ENCODE data around the gene EI24.
"Not testable (repeated sequence)": the region's sequence is repeated elsewhere in the genome, so short reads cannot be mapped to it uniquely, and the experiment has no call there.

EI24 gene

DNA sequence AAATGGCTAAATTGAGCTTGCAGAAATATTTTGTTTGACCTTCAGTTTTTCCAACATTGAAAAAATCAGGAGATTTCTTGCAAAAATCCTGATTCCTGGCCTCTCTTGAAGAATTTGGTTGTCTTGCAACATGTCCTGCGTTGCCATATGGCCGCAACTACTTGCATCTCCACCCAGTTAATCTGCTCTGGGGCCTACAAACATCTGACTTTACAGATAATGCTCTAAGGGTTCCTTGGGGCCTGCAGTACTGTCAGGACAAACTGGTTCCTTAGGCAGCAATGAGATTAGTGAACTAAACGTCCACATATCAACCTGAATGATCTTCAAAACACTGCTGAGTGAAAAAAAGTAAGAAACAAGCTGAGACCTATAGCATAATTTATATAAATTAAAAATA is 36.6 kb upstream of the EI24 start:
- H3K27ac ChIP-seq (ENCODE audit: low read depth, low read length): no peak overlapping the region
- H3K9me2 ChIP-seq (replicated peaks; ENCODE audit: control insufficient read depth, low read length): no peaks in the 10 kb centered on the region
- no peak overlapping the region for H3K4me3 ChIP-seq (ENCODE audit: low read length)
- no peaks in the 10 kb centered on the region for H3K36me3 ChIP-seq (ENCODE audit: control insufficient read depth, low read length)
- no peaks in the 10 kb centered on the region for H3K79me2 ChIP-seq (ENCODE audit: control insufficient read depth, low read length)
- H3F3A ChIP-seq (ENCODE audit: control insufficient read depth, insufficient read depth): no peaks in the 10 kb centered on the region
- no peaks in the 10 kb centered on the region for H3K27me3 ChIP-seq (ENCODE audit: control insufficient read depth, low read length)
- H3K4me2 ChIP-seq (ENCODE audit: low read length): no peak overlapping the region
- H3K9me3 ChIP-seq (ENCODE audit: control insufficient read depth, insufficient read depth, low read length): no peaks in the 10 kb centered on the region
- H3K4me1 ChIP-seq (ENCODE audit: control insufficient read depth, low read length): no peaks in the 10 kb centered on the region
- no peaks in the 10 kb centered on the region for H4K20me1 ChIP-seq (ENCODE audit: control insufficient read depth, insufficient read depth, low read depth, low read length)
- TF ChIP-seq, protein P1, sequence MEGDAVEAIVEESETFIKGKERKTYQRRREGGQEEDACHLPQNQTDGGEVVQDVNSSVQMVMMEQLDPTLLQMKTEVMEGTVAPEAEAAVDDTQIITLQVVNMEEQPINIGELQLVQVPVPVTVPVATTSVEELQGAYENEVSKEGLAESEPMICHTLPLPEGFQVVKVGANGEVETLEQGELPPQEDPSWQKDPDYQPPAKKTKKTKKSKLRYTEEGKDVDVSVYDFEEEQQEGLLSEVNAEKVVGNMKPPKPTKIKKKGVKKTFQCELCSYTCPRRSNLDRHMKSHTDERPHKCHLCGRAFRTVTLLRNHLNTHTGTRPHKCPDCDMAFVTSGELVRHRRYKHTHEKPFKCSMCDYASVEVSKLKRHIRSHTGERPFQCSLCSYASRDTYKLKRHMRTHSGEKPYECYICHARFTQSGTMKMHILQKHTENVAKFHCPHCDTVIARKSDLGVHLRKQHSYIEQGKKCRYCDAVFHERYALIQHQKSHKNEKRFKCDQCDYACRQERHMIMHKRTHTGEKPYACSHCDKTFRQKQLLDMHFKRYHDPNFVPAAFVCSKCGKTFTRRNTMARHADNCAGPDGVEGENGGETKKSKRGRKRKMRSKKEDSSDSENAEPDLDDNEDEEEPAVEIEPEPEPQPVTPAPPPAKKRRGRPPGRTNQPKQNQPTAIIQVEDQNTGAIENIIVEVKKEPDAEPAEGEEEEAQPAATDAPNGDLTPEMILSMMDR (IDR thresholded peaks at IDR 0.05; ENCODE audit: low read depth, low read length, poor library complexity, severe bottlenecking): no peak
- no peak for TF ChIP-seq EZH2phosphoT487 (IDR thresholded peaks at IDR 0.05; ENCODE audit: borderline replicate concordance, low read length)

DNA sequence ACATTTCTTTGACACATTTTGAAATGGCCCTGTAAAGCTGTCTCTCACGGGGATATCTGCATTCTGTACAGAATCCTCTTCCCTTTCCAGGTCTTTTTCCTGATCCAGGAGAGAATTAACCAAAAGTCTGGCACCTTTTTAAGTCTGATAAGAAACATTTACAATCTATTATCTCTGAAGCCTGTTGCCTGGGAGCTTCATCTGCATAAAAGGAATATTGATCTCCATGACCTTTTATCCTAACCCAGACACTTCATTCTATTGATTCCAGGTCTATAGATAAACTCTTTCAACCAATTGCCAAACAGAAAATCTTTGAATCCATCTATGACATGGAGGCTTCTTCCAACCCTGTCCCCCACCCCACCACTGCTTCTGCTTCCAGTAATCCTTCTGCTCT is 33.7 kb upstream of the EI24 start:
- no peaks in the 10 kb centered on the region for H3K79me2 ChIP-seq (ENCODE audit: control insufficient read depth, low read length)
- H3K4me2 ChIP-seq (ENCODE audit: low read length): no peak overlapping the region
- H3K4me3 ChIP-seq (ENCODE audit: low read length): no peak overlapping the region
- no peaks in the 10 kb centered on the region for H3K36me3 ChIP-seq (ENCODE audit: control insufficient read depth, low read length)
- no peaks in the 10 kb centered on the region for H3F3A ChIP-seq (ENCODE audit: control insufficient read depth, insufficient read depth)
- no peaks in the 10 kb centered on the region for H3K4me1 ChIP-seq (ENCODE audit: control insufficient read depth, low read length)
- no peaks in the 10 kb centered on the region for H3K27me3 ChIP-seq (ENCODE audit: control insufficient read depth, low read length)
- no peaks in the 10 kb centered on the region for H3K9me3 ChIP-seq (ENCODE audit: control insufficient read depth, insufficient read depth, low read length)
- H4K20me1 ChIP-seq (ENCODE audit: control insufficient read depth, insufficient read depth, low read depth, low read length): no peaks in the 10 kb centered on the region
- TF ChIP-seq EZH2phosphoT487 (IDR thresholded peaks at IDR 0.05; ENCODE audit: borderline replicate concordance, low read length): no peak
- TF ChIP-seq, protein P1 (IDR thresholded peaks at IDR 0.05; ENCODE audit: low read depth, low read length, poor library complexity, severe bottlenecking): no peak
- no peak overlapping the region for H3K27ac ChIP-seq (ENCODE audit: low read depth, low read length)
- H3K9me2 ChIP-seq (replicated peaks; ENCODE audit: control insufficient read depth, low read length): no peaks in the 10 kb centered on the region

DNA sequence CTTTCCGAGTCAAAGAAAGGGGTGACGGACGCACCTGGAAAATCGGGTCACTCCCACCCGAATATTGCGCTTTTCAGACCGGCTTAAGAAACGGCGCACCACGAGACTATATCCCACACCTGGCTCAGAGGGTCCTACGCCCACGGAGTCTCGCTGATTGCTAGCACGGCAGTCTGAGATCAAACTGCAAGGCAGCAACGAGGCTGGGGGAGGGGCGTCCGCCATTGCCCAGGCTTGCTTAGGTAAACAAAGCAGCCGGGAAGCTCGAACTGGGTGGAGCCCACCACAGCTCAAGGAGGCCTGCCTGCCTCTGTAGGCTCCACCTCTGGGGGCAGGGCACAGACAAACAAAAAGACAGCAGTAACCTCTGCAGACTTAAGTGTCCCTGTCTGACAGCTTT is 32.4 kb upstream of the EI24 start:
- H3K9me3 ChIP-seq (ENCODE audit: control insufficient read depth, insufficient read depth, low read length); H4K20me1 ChIP-seq (ENCODE audit: control insufficient read depth, insufficient read depth, low read depth, low read length); H3F3A ChIP-seq (ENCODE audit: control insufficient read depth, insufficient read depth); H3K4me2 ChIP-seq (ENCODE audit: low read length); H3K79me2 ChIP-seq (ENCODE audit: control insufficient read depth, low read length); H3K27me3 ChIP-seq (ENCODE audit: control insufficient read depth, low read length); H3K27ac ChIP-seq (ENCODE audit: low read depth, low read length); H3K4me1 ChIP-seq (ENCODE audit: control insufficient read depth, low read length); H3K36me3 ChIP-seq (ENCODE audit: control insufficient read depth, low read length); H3K9me2 ChIP-seq (replicated peaks; ENCODE audit: control insufficient read depth, low read length); H3K4me3 ChIP-seq (ENCODE audit: low read length): not testable (repeated sequence)

DNA sequence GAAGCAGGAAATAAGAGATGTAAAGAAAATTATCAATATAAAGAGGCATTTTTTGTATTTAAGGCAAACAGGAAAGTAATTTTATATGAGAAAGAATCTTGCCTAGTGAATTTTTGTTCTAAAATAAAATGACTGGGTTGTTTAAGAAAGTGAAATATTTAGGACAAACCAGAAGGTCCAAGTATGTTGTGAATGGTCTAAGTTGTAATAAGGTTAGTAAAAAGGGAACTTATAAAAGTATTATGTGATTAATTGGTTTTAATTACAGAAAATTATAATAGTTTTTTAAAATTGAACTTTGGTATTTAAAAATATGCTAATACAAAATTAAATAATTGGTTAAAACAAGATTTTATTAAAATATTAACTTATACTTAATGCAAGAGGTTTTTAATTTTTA is 26.6 kb upstream of the EI24 start:
- H3K4me2 ChIP-seq (ENCODE audit: low read length): no peak overlapping the region
- H3K9me3 ChIP-seq (ENCODE audit: control insufficient read depth, insufficient read depth, low read length): peaks cover 4% of the 10 kb centered on the region; the same call in 1 of the 2 replicates
- no peaks in the 10 kb centered on the region for H3F3A ChIP-seq (ENCODE audit: control insufficient read depth, insufficient read depth)
- no peaks in the 10 kb centered on the region for H3K4me1 ChIP-seq (ENCODE audit: control insufficient read depth, low read length)
- H3K36me3 ChIP-seq (ENCODE audit: control insufficient read depth, low read length): no peaks in the 10 kb centered on the region
- no peaks in the 10 kb centered on the region for H3K27me3 ChIP-seq (ENCODE audit: control insufficient read depth, low read length)
- no peaks in the 10 kb centered on the region for H3K79me2 ChIP-seq (ENCODE audit: control insufficient read depth, low read length)
- H3K27ac ChIP-seq (ENCODE audit: low read depth, low read length): no peak overlapping the region
- H3K9me2 ChIP-seq (replicated peaks; ENCODE audit: control insufficient read depth, low read length): no peaks in the 10 kb centered on the region
- no peaks in the 10 kb centered on the region for H4K20me1 ChIP-seq (ENCODE audit: control insufficient read depth, insufficient read depth, low read depth, low read length)
- TF ChIP-seq, protein P1 (IDR thresholded peaks at IDR 0.05; ENCODE audit: low read depth, low read length, poor library complexity, severe bottlenecking): no peak
- no peak for TF ChIP-seq EZH2phosphoT487 (IDR thresholded peaks at IDR 0.05; ENCODE audit: borderline replicate concordance, low read length)
- no peak overlapping the region for H3K4me3 ChIP-seq (ENCODE audit: low read length)

Data from DOHH2 (cell line).